ENCODE measurements around the gene CORO6.

Gene CORO6

DNA sequence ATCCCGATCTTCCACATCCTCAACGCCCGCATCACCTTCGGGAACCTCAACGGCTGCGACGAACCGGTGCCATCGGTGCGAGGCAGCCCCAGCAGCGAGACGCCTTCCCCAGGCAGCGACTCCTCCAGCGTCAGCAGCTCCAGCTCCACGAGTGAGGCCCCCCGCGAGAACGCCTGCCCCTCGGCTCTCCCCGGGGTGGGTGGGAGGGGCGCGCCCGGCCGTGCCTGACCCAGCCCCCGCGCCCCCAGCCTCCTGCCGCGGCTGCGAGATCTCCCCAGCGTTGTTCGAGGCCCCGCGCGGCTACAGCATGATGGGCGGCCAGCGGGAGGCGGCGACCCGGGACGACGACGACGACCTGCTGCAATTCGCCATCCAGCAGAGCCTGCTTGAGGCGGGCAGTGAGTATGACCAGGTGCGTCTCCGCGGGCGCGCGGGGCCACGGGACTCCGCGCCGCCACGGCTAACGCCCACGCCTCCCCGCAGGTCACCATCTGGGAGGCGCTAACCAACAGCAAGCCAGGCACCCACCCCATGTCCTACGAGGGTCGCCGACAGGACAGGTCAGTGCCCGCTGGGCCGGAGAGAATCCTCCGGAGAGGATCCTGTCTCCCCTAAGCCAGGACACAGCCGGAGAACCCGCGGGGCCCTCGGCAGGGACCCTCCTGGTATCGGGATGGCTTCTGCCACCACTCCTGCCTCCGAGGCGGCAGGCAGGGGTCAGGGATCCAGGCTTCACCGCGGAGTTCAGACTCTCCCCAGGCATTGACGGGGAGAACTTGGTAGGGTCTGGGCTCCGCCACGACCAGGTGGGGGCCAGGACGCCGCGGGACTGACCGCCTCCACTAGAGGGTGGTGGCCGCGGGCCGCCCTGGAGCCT, 10.1 kb downstream of the CORO6 start:
- peak; percentile 52 for DNase-seq (ENCODE audit: low spot score)

DNA sequence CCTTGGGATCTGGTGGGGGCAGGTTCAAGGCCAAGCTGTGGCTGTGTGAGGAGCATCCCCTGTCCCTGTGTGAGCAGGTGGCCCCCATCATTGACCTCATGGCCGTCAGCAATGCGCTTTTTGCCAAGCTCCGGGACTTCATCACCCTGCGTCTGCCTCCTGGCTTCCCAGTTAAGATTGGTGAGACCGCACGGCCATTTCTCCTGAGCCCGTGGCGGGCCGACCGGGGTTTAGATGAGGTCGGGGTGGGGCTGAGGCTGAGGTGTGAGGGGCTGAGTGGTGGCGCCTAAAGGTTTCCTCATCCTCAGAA, 10.7 kb downstream of the CORO6 start:
- DNase-seq (ENCODE audit: low spot score) = no peak

DNA sequence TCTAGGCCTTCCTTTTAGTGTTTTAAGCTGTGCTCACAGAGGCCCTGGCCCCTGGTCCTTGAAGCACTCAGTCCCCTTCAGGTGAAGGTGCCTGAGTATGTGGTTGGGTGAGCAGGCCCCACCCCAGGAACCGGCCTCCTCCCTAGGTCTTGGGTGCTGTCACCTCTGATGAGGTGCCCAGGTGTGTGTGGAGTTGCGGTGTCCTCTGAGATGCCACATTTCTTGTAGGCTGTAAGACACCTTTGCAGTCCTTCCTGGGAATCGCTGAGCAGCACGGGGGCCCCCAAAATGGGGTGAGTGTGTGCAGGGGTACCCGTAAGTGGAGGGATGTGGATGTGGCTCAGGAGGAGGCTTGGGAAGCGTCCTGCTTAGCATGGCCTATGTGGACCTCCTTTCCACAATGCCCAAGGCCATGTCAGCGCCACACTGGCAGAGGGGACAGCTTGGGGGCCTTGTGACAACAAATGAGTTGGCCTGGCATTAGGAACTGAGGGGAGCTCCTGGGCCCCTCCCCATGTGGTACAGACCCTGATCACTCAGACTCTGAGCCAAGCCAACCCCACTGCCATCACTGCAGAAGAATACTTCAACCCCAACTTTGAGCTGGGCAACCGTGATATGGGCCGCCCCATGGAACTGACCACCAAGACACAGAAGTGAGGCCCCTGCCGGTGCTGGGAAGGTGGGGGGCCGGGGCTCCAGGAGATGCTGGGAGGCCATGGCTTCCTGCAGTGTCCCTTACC, 11.2 kb downstream of the CORO6 start:
- no peak for DNase-seq (ENCODE audit: low spot score)

- no peak for DNase-seq (ENCODE audit: low spot score)
Measured at GRCh38 chr17:29610395-29610794, 12.3 kb downstream of the CORO6 start.

DNA sequence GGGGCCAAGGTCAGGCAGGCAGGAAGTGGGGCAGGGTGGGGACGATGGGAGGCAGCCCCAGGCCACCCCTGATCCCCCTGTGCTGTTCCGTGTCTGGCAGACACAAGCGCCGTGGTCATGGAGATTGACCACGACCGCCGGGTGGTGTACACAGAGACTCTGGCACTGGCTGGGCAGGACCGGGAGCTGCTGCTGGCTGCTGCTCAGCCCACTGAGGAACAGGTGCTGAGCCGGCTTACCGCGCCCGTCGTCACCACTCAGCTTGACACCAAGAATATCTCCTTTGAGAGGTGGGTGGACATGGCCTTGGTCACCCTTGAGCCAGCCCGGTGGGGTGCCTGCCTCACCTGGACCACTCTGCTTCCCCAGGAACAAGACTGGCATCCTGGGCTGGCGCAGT, 13.7 kb downstream of the CORO6 start:
- DNase-seq (ENCODE audit: low spot score) = no peak

- no peak for DNase-seq (ENCODE audit: low spot score)
Measured at GRCh38 chr17:29607557-29608195, 15.0 kb downstream of the CORO6 start.

DNA sequence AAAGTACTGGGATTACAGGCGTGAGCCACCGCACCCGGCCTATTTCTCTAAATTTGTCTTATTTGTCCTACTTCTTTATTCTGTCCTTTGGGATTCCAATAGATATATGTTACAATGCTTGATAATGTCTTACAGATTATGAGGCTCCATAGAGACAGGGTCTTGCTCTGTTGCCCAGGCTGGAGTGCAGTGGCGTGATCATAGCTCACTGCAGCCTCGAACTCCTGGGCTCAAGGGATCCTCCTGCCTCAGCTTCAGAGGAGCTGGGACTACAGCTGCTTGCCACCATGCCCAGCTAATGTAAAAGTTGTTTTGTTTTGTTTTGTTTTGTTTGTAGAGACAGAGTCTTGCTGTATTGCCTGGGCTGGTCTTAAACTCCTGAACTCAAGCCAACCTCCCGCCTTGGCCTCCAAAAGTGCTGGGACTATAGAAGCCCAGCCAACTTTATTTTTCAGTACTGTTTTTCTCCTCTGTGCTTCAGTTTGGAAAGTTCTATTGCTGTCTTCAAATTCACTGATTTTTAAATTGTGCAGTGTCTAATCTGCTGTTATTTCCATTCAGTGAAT, 19.5 kb downstream of the CORO6 start:
- DNase-seq (ENCODE audit: low spot score) = no peak

- DNase-seq (ENCODE audit: low spot score) = peak; percentile 71
Measured at GRCh38 chr17:29597361-29598172, 25.1 kb downstream of the CORO6 start.

- DNase-seq (ENCODE audit: low spot score) = peak; percentile 55
Measured at GRCh38 chr17:29596811-29597210, 25.9 kb downstream of the CORO6 start.

- peak; percentile 50 for DNase-seq (ENCODE audit: low spot score)
Measured at GRCh38 chr17:29595943-29596774, 26.6 kb downstream of the CORO6 start.

GRCh38 chr17:29595107-29595942, 27.4 kb downstream of the CORO6 start:
- DNase-seq (ENCODE audit: low spot score) = peak; percentile 52

DNA sequence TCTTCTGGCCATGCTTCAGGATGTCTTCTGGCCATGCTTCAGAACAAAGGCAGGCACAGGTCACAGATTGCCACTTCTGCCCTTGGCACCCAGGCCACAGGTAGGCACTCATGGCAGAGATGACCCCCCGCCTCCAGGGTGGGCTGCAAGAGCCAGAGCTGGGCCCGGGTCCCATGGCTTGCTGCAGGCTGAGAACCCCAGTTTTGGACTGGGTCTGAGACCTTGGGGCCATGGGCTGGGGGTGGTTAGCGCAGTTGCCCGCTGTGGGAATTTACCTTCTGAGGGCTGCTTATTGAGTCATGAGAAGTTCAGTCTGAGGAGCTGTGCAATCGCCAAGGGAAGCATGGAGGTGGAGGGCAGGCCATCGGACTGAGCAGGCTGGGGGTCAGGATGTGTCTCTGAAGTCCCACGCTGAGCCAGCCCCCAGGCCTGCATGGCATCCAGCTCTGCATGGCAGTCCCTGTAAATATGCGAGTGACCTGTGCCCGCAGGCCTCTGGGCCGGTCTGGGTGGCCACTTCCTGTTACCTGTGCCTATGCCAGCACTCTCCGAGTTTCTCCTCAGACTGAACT, 28.1 kb downstream of the CORO6 start:
- DNase-seq (ENCODE audit: low spot score) = no peak

DNA sequence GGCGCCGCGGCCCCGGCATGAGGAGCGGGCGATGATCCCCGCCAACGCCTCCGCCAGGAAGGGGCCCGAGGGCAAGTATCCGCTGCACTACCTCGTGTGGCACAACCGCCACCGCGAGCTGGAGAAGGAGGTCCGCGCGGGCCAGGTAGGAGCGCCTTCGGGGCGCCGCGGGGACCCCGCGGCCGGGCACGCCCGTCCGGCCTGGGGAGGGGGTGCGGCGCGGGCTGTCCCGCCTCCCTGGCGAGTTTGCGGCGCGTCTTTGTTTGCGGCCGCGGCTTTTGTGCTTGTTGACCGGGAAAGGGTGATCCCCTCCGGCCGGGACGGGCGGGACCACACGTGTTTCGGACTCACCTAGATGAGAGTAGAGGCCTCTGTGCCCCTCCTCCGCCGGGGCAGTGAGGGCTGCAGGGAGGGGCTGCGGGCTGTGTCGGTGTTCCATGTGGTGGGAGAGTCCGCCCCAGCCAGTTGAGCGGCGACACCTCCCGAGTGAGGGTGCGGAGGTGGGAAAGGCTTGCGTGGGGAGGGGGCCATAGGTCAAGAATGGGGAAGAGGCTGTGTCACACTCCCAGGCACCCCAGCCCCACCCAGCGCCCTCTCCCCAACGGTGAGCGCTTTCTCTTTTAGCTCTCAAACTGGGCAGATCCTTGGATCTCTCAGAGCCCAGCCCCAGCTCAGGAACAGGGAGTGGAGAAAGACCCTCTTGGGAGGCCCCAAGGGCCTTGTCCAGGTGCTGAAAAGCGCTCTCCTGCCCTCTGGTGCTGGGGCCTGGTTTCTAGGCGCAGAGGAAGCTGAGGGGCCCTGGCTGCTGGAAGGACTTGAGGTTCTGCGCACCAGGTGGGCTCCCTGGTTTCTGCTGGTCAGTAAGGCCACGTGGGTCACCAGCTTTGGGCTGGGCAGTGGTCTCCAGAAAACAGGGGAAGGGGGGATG, 28.9 kb downstream of the CORO6 start:
- DNase-seq (ENCODE audit: low spot score) = peak; percentile 82

GRCh38 chr17:29592850-29593551, 29.7 kb downstream of the CORO6 start, which contains the start of gene ANKRD13B:
Gene ANKRD13B (plus strand): TSS chr17:29593132. CDS start chr17:29593622, 490 bp downstream.
- peak; percentile 82 for DNase-seq (ENCODE audit: low spot score)

DNA sequence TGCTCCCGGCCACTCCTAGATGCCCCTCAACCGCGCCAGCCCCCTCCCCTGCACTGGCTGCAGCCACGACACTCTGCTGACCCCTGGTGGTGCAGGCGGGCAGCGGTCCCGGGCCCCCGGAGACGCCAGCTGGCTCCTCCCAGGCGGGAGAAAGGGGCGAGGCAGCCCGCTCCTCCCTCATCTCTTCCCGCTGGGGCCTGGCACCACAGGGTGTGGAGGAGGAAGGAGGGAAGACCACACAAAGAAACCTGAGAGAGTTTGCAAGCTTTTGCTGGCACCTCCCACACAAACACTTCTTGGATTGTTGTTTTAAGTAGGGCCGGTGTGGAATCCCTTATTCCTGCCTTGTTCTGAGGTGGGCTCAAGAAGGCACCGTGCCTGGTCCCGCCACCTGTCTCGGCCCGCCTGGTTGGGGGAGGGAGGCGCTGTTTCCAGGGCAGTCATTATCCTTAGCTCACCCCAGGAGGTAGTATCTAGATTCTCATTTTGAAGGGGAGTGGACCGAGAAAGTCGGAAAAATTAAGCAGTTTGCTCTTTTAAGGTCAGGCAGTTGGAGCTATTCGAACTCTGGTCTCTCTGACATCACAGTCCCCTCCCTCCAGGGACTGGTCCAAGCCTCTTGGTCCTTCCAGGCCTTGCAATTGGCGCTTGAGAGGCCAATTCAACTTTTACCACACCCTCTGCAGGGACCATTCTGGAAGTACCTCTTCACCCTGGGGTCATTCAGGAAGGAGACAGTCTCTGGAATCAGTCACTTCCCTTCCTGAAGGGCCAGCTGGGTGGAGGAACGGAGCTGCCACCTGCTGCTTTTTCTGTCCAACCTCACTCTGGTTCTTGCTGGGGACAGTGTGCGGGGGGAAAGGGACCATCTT, 30.7 kb downstream of the CORO6 start:
- peak; percentile 99 for DNase-seq (ENCODE audit: low spot score)

- DNase-seq (ENCODE audit: low spot score) = peak; percentile 85
Measured at GRCh38 chr17:29591146-29591736, 31.5 kb downstream of the CORO6 start.
